Astrocyte of the cerebellum (primary cell): ENCODE data around the gene NDOR1.
"Not testable (repeated sequence)": the region's sequence is repeated elsewhere in the genome, so short reads cannot be mapped to it uniquely, and the experiment has no call there.

Source experiments
- DNase-seq: peaks from one replicate; pipeline ENCODE4 v3.0.0-alpha.2; 2011; ENCODE audit warnings: low read depth
- H3K4me3 ChIP-seq: 2 replicates; pipeline ENCODE4 v1.5.1; 2011; ENCODE audit warnings: mild to moderate bottlenecking, low read depth, low read length, moderate library complexity
- CTCF ChIP-seq: IDR thresholded peaks from 2 replicates; pipeline ENCODE4 v1.5.1; 2012; ENCODE audit warnings: low read length, low read depth, moderate library complexity, mild to moderate bottlenecking; ENCODE audit errors: missing control alignments
- in situ Hi-C: cut with HindIII; loops from 2 replicates; pipeline ENCODE4 v1.10.0; 2017; ENCODE audit warnings: low sequenced_read_pairs

NDOR1 gene

DNA sequence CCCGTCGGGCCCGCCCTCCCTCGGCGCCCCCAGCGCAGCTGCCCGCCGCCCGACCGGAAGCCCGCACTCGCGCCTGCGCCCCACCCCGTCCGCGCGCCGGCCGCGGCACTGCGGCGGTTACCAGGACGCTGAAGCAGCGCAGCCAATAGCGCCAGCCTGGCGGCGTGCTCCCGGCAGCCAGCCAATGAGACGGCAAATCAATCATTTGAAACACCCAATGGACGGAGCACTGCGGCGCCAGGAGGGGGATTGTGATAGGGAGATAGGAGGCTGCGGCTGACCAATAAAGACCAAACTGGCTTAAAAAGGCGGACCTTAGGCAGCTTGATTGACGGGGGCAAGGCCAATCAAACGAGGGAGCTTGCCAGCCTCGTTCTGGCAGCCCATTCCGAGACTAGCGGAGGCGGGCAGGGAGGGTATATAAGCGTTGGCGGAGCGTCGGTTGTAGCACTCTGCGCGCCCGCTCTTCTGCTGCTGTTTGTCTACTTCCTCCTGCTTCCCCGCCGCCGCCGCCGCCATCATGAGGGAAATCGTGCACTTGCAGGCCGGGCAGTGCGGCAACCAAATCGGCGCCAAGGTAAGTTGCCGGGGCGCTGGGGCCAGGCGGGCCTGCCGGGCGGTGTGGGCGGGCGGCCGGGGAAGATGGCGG lies 35.5 kb downstream of the NDOR1 start, which contains the start of gene TUBB4B:
TSS of gene TUBB4B (plus strand) at position 447 of the 649 bp plus-strand sequence. CDS start at position 521, 74 bp downstream.
- peak; percentile 100 for DNase-seq
- H3K4me3 ChIP-seq: peak within 1 kb of the TSS; percentile 86
- in situ Hi-C loops: no loop called here
- TF ChIP-seq CTCF: no peak

DNA sequence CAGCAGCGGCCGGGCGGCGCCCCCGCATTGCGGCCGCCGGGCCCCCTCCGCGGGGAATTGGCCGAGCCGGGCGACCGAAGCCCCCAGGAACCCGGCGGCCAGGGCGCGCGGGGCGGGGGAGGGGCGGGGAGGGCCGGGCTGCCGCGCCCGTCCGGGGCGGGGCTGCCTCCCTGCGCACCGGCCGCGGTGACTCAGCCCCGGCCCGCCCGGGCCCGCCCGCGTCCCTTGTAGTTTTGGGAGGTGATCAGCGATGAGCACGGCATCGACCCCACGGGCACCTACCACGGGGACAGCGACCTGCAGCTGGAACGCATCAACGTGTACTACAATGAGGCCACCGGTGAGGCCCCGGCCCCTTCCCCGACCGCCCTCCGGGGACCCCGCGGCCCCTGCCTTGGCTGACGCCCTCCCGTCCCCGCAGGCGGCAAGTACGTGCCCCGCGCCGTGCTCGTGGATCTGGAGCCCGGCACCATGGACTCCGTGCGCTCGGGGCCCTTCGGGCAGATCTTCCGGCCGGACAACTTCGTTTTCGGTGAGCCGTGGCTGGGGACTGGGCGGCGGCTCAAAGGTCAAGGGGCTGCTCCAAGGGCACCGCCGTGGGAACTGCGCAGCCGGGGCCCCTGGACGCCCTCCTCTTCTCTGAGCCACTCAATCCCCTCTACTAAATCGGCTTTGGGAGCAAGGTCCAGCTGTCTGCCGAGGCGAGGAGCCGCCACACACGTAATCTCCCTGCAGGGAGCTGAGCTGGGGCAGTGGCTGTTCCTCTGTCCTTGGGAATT lies 36.2 kb downstream of the NDOR1 start:
- TF ChIP-seq CTCF: no peak
- in situ Hi-C loops: no loop called here
- no peak for DNase-seq
- H3K4me3 ChIP-seq: peak overlapping the region; percentile 86

DNA sequence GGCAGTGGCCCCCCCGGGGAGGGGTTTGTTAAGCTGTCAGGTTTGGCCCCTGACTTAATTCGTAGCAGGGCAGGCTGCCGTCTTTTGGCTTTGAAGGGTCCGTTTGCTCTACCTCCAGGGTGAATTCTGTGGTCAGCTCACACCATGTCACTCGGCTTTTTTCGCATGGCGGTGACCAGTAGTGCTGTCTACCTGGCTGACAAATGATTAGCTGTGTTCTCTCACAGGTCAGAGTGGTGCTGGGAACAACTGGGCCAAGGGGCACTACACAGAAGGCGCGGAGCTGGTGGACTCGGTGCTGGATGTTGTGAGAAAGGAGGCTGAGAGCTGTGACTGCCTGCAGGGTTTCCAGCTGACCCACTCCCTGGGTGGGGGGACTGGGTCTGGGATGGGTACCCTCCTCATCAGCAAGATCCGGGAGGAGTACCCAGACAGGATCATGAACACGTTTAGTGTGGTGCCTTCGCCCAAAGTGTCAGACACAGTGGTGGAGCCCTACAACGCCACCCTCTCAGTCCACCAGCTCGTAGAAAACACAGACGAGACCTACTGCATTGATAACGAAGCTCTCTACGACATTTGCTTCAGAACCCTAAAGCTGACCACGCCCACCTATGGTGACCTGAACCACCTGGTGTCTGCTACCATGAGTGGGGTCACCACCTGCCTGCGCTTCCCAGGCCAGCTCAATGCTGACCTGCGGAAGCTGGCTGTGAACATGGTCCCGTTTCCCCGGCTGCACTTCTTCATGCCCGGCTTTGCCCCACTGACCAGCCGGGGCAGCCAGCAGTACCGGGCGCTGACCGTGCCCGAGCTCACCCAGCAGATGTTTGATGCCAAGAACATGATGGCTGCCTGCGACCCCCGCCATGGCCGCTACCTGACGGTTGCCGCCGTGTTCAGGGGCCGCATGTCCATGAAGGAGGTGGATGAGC lies 37.0 kb downstream of the NDOR1 start:
- H3K4me3 ChIP-seq: peak overlapping the region; percentile 86
- no peak for TF ChIP-seq CTCF
- in situ Hi-C loops: no loop called here
- DNase-seq: no peak

DNA sequence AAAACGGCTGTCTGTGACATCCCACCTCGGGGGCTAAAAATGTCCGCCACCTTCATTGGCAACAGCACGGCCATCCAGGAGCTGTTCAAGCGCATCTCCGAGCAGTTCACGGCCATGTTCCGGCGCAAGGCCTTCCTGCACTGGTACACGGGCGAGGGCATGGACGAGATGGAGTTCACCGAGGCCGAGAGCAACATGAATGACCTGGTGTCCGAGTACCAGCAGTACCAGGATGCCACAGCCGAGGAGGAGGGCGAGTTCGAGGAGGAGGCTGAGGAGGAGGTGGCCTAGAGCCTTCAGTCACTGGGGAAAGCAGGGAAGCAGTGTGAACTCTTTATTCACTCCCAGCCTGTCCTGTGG lies 37.7 kb downstream of the NDOR1 start:
- in situ Hi-C loops, DNase-seq: not testable (repeated sequence)
- peak overlapping the region; percentile 86 for H3K4me3 ChIP-seq

GRCh38 chr9:137243626-137244485 lies 38.4 kb downstream of the NDOR1 start:
- no peak for DNase-seq
- no peak for TF ChIP-seq CTCF
- H3K4me3 ChIP-seq: no peak overlapping the region
- in situ Hi-C loops: no loop called here

- DNase-seq: no peak
- H3K4me3 ChIP-seq: no peak overlapping the region
- in situ Hi-C loops: no loop called here
- no peak for TF ChIP-seq CTCF
Observed at GRCh38 chr9:137244486-137245449, 39.3 kb downstream of the NDOR1 start.
